Natural killer cell (primary cell): ENCODE data around the gene TMEM208. TPM values are rescaled to one million over a fixed set of nuclear protein-coding genes. Genes with fewer than 3 reads are reported as not detected.

Experiments
- ATAC-seq, 3 donors: fragments of 150-1000 bp in 2 of 3; fragments of 200-7000 bp in 1 of 3; cut with Tn5 transposase; 1 replicate in 1 of 3; 2 replicates in 2 of 3; pipeline ENCODE4 v1.10.0; 2021; ENCODE audit warnings: mild to moderate bottlenecking in 2 of 3, moderate library complexity in 2 of 3
- DNase-seq, 2 donors: peaks; one replicate each; pipeline versions ENCODE4 v3.0.0 to v3.0.0-alpha.2; 2013 to 2021; ENCODE audit warnings: mixed read lengths in 1 of 2
- H3K27ac ChIP-seq: one replicate; pipeline ENCODE4 v1.5.1; 2013; ENCODE audit warnings: mild to moderate bottlenecking, low read length
- H3K27me3 ChIP-seq: one replicate; pipeline ENCODE4 v1.6.1; 2013; ENCODE audit warnings: low read length; ENCODE audit not compliant: control insufficient read depth, insufficient read depth
- H3K36me3 ChIP-seq: one replicate; pipeline ENCODE4 v1.6.1; 2013; ENCODE audit warnings: low read length; ENCODE audit not compliant: control insufficient read depth, insufficient read depth
- H3K4me1 ChIP-seq: one replicate; pipeline ENCODE4 v1.6.1; 2013; ENCODE audit warnings: low read length; ENCODE audit not compliant: control insufficient read depth, insufficient read depth
- H3K4me3 ChIP-seq: one replicate; pipeline ENCODE4 v1.5.1; 2013; ENCODE audit warnings: low read length
- H3K9me3 ChIP-seq: one replicate; pipeline ENCODE4 v1.6.1; 2013; ENCODE audit warnings: low read length; ENCODE audit not compliant: control insufficient read depth, insufficient read depth
- H3K27ac Mint-ChIP-seq, 2 donors: one replicate each; pipeline ENCODE4 v1.8.0; 2022; ENCODE audit warnings: mild to moderate bottlenecking in 2 of 2, mixed read lengths in 2 of 2, moderate library complexity in 1 of 2
- H3K27me3 Mint-ChIP-seq, 2 donors: one replicate each; pipeline ENCODE4 v1.8.0; 2022; ENCODE audit warnings: low read depth in 2 of 2, mixed read lengths in 2 of 2
- H3K36me3 Mint-ChIP-seq: one replicate; pipeline ENCODE4 v1.8.0; 2022; ENCODE audit warnings: mixed read lengths
- H3K4me1 Mint-ChIP-seq, 2 donors: one replicate each; pipeline ENCODE4 v1.8.0; 2022; ENCODE audit warnings: mixed read lengths in 2 of 2
- H3K4me3 Mint-ChIP-seq: one replicate; pipeline ENCODE4 v1.8.0; 2022; ENCODE audit warnings: mild to moderate bottlenecking, moderate library complexity, mixed read lengths
- H3K9me3 Mint-ChIP-seq, 2 donors: one replicate each; pipeline ENCODE4 v1.8.0; 2022; ENCODE audit warnings: mixed read lengths in 2 of 2
- CTCF ChIP-seq: fragments of 200-600 bp; IDR thresholded peaks from one replicate; pipeline ENCODE4 v1.8.0; 2022; ENCODE audit warnings: antibody characterized with exemption
- WGBS: methylation state at CpG from one replicate; pipeline ENCODE4 v1.1.7; 2013; ENCODE audit warnings: missing lambda C conversion rate; ENCODE audit not compliant: insufficient coverage; 5-methylcytosine and 5-hydroxymethylcytosine counted together
- intact Hi-C: fragments of 100-400 bp; cut with micrococcal nuclease; formaldehyde crosslinking; loops from one replicate; pipeline ENCODE4 v1.14.2; 2022
- total RNA-seq, 4 donors: library from RNA; stranded (reverse); fragments of 120-200 nt in 1 of 4; gene quantifications; one replicate each; pipeline versions ENCODE4 v1.2.3 to v1.2.4, GENCODE V29; 2013 to 2022

Gene TMEM208
- total RNA-seq, 3 donors from 2014 or later (not counting 1 experiment from before 2014, with no cell fraction given): 34.5 to 39.2 (median 36.7) TPM

- Mint-ChIP-seq H3K4me1 (peaks cover 28 to 29% of the 10 kb centered on the region in 2 donors), H3K4me3 (peak overlapping the region; percentile 100), H3K27me3 (no peaks in the 10 kb centered on the region), H3K36me3 (no peaks in the 10 kb centered on the region), H3K9me3 (no peaks in the 10 kb centered on the region), H3K27ac (peak overlapping the region; percentile 96 to 99)
- Histone ChIP-seq H3K9me3 (no peaks in the 10 kb centered on the region), H3K4me3 (no peak overlapping the region), H3K27ac (no peak overlapping the region), H3K27me3 (no peaks in the 10 kb centered on the region), H3K4me1 (peaks cover 26% of the 10 kb centered on the region), H3K36me3 (peaks cover 31% of the 10 kb centered on the region)
- no peak for TF ChIP-seq CTCF
- no peak for DNase-seq
- WGBS: 92% methylated on average over 9 of the region's 9 CpGs
- intact Hi-C loops: no loop called here
- no peak for ATAC-seq
Measured at GRCh38 chr16:67228034-67228785, 1.3 kb downstream of the TMEM208 start.

GRCh38 chr16:67228905-67229304 lies 2.0 kb downstream of the TMEM208 start:
- Histone ChIP-seq H3K9me3 (no peaks in the 10 kb centered on the region), H3K27ac (no peak overlapping the region), H3K36me3 (peaks cover 36% of the 10 kb centered on the region), H3K4me3 (no peak overlapping the region), H3K4me1 (peaks cover 26% of the 10 kb centered on the region), H3K27me3 (no peaks in the 10 kb centered on the region)
- no peaks in the 10 kb centered on the region for H3K36me3 Mint-ChIP-seq
- peaks cover 28 to 29% of the 10 kb centered on the region in 2 donors for H3K4me1 Mint-ChIP-seq
- 93% methylated on average over 9 of the region's 9 CpGs for WGBS
- H3K4me3 Mint-ChIP-seq: peak overlapping the region; percentile 63
- no peak for ATAC-seq
- peak overlapping the region; percentile 24 to 99 for H3K27ac Mint-ChIP-seq
- intact Hi-C loops: no loop called here
- TF ChIP-seq CTCF: no peak
- H3K9me3 Mint-ChIP-seq: no peaks in the 10 kb centered on the region
- H3K27me3 Mint-ChIP-seq: no peaks in the 10 kb centered on the region
- DNase-seq: no peak

DNA sequence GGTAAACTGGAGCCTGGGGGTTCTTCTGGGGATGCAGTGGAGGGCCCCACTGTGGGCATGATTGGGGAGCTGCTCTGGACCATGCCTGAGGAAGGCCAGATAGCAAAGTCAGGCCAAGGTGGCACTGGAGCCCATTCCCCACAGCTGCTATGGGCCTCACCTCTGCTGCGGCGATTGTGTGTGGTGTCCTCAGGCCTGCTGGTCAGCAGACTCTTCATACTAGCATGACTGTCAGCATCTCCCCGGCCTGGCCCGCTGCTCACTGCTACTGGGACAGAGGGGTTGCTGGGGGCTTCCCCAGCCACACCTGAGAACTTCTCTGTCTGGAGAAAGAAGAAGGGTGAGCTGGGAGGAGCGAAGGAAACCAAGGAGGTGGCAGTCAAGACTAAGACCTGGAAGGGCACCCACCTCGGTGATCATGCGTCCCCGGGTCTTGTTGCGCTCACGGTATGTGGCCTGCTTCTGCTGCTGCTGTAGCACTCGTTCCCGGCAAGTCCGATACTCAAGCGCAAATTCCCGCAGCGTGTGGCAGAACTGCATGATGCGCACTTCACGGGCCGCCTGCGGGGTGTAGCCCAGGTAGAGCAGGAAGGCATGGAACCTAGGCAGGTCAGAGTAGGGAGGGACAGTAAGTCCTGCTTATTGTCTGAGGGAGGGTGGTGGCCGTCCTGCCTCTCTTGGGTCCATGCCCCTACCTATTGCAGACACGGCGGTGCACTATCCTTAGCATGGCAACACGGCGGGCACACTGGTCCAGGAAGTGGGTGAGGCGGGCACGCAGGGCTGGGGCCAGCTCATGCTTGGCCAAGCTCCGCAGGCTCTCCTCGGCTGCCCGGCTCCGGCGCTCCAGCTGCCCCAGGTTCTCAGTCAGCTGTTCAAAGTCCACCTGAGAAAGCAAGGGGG lies 3.2 kb downstream of the TMEM208 start:
- Mint-ChIP-seq H3K27me3 (no peaks in the 10 kb centered on the region), H3K4me3 (no peak overlapping the region), H3K27ac (no peak overlapping the region), H3K9me3 (no peaks in the 10 kb centered on the region), H3K36me3 (no peaks in the 10 kb centered on the region), H3K4me1 (peaks cover 28 to 29% of the 10 kb centered on the region in 2 donors)
- DNase-seq: no peak
- H3K36me3 ChIP-seq: peaks cover 43% of the 10 kb centered on the region
- WGBS: 98% methylated on average over 32 of the region's 32 CpGs
- peaks cover 26% of the 10 kb centered on the region for H3K4me1 ChIP-seq
- no peak overlapping the region for H3K27ac ChIP-seq
- no peak for ATAC-seq
- no peaks in the 10 kb centered on the region for H3K27me3 ChIP-seq
- intact Hi-C loops: no loop called here
- no peaks in the 10 kb centered on the region for H3K9me3 ChIP-seq
- no peak for TF ChIP-seq CTCF
- no peak overlapping the region for H3K4me3 ChIP-seq
